Vagina (tissue), 2 donors: ENCODE data around the gene COL18A1.

ENCODE experiments used
- CTCF ChIP-seq, 3 experiments: fragments of 450-650 bp in 2 of 3; fragments of 200-600 bp in 1 of 3; sonication (generic) in 1 of 3; IDR thresholded peaks; one replicate each; pipeline ENCODE4 v1.5.1; 2017 to 2019; ENCODE audit warnings: antibody characterized with exemption in 3 of 3, mild to moderate bottlenecking in 2 of 3, moderate library complexity in 2 of 3
- POLR2AphosphoS5 ChIP-seq, 2 donors: sonication (generic); formaldehyde crosslinking; IDR thresholded peaks; one replicate each; pipeline ENCODE4 v1.9.0; 2017; ENCODE audit warnings: antibody characterized with exemption in 2 of 2, mild to moderate bottlenecking in 2 of 2, low read depth in 1 of 2; ENCODE audit not compliant: insufficient read depth in 1 of 2

- TF ChIP-seq CTCF (IDR thresholded peaks at IDR 0.05) (no peak), POLR2AphosphoS5 (IDR thresholded peaks at IDR 0.05; ENCODE audit: insufficient read depth in 1 of 2, low read depth in 1 of 2) (no peak)
Measured at GRCh38 chr21:45490049-45490731, 85.2 kb downstream of the COL18A1 start.
